Chondrocyte (in vitro differentiated cells): ENCODE results near the gene MTR. TPM values are rescaled to one million over a fixed set of nuclear protein-coding genes. Genes with fewer than 3 reads are reported as not detected.

Experiments used
- DNase-seq: peaks from one replicate; pipeline ENCODE4 v3.0.0; 2021; ENCODE audit warnings: mixed read lengths, low spot score
- H3K27ac Mint-ChIP-seq: one replicate; pipeline ENCODE4 v1.8.0; 2021; ENCODE audit warnings: mild to moderate bottlenecking, moderate library complexity, mixed read lengths; ENCODE audit not compliant: unreplicated experiment
- H3K27me3 Mint-ChIP-seq: 2 replicates; pipeline ENCODE4 v1.8.0; 2021; ENCODE audit warnings: low read depth, mixed read lengths
- H3K36me3 Mint-ChIP-seq: 2 replicates; pipeline ENCODE4 v1.8.0; 2021; ENCODE audit warnings: low read depth, mixed read lengths
- H3K4me1 Mint-ChIP-seq: 2 replicates; pipeline ENCODE4 v1.8.0; 2021; ENCODE audit warnings: low read depth, mild to moderate bottlenecking, mixed read lengths
- H3K4me3 Mint-ChIP-seq: one replicate; pipeline ENCODE4 v1.8.0; 2021; ENCODE audit warnings: mild to moderate bottlenecking, moderate library complexity, mixed read lengths; ENCODE audit not compliant: unreplicated experiment
- H3K9me3 Mint-ChIP-seq: 2 replicates; pipeline ENCODE4 v1.8.0; 2021; ENCODE audit warnings: low read depth, mixed read lengths
- total RNA-seq: library from RNA; stranded (reverse); gene quantifications from 3 replicates; pipeline ENCODE4 v1.2.1, GENCODE V29; 2021
- TF ChIP-seq, protein P1 (sequence below): fragments of 200-600 bp; sonication (generic); IDR thresholded peaks from 2 replicates; pipeline ENCODE4 v1.5.0; 2021; ENCODE audit warnings: antibody characterized with exemption, mild to moderate bottlenecking, moderate library complexity

The MTR gene
- total RNA-seq, 1 donor from 2014 or later: 39.1 TPM

DNA sequence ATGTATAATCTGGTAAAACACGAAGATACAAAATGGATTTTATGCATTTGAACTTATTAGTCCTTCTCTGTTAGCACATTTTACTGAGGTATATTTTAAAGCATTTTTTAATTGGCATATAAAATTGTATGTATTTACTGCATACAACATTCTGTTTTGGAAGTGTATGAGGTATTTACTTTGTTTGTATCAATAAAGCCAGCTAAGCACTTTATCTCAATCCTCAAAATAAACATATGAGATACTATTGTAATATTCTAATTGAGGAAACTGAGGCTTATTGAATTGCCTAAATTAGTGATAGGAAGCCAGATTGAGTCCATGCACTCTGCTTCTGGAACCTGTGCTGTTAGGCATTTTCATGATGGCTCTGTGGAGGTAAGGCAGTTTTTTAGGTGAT lies 65.6 kb downstream of the MTR start:
- no peak overlapping the region for H3K4me3 Mint-ChIP-seq
- H3K4me1 Mint-ChIP-seq: peaks cover 34% of the 10 kb centered on the region

DNA sequence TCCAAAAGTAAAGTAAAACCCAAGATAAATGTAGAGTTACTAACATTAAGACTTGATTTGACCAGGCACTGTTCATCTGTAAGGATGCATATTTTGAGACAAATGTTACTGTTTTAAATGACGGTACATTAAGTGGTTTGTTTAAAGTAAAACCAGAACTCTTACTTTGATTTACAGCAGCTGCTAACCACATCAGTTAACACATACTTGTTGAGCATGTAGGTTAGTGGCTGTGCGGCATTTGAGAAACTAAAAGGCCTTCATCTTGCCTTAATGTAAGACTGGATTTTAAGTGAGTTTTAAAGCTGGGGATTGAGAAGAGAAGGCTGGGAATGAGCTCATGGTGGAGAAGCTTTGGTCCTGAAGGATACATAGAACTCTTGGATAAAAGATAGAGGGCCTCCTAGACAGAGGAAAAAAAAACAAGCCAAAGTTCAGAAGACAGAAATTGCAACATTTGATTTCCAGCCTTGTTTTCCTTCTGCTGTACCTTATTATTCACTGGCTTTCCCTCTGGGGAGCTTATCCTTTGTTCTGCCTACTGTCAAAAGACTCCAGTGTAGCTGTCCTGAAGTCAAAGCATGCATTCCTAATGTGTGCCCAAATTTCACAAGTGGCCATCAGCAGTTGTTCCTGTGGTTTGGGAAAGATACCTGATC lies 66.6 kb downstream of the MTR start:
- peaks cover 52% of the 10 kb centered on the region for H3K36me3 Mint-ChIP-seq
- H3K27ac Mint-ChIP-seq: no peak overlapping the region

More for the DNA sequence above, 65.6 kb downstream of the MTR start:
- TF ChIP-seq, protein P1, sequence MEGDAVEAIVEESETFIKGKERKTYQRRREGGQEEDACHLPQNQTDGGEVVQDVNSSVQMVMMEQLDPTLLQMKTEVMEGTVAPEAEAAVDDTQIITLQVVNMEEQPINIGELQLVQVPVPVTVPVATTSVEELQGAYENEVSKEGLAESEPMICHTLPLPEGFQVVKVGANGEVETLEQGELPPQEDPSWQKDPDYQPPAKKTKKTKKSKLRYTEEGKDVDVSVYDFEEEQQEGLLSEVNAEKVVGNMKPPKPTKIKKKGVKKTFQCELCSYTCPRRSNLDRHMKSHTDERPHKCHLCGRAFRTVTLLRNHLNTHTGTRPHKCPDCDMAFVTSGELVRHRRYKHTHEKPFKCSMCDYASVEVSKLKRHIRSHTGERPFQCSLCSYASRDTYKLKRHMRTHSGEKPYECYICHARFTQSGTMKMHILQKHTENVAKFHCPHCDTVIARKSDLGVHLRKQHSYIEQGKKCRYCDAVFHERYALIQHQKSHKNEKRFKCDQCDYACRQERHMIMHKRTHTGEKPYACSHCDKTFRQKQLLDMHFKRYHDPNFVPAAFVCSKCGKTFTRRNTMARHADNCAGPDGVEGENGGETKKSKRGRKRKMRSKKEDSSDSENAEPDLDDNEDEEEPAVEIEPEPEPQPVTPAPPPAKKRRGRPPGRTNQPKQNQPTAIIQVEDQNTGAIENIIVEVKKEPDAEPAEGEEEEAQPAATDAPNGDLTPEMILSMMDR: no peak
- Mint-ChIP-seq H3K9me3 (peaks cover 5% of the 10 kb centered on the region), H3K27ac (no peak overlapping the region), H3K27me3 (no peaks in the 10 kb centered on the region), H3K36me3 (peaks cover 49% of the 10 kb centered on the region)
- DNase-seq: no peak

DNA sequence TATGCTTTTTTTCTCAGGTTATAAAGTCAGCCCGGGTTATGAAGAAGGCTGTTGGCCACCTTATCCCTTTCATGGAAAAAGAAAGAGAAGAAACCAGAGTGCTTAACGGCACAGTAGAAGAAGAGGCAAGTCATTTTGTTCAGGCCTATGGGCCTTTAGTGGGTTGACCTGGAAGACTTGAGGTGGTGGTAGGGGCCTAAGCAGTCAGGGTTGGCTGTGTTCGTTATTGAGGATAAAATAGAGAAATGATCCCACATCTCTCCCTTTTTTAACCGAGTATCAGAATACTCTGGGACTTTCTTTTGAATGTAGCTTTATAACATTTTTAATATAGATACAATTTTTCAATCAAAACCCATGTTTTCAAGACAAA lies 67.1 kb downstream of the MTR start:
- TF ChIP-seq, protein P1: no peak
- no peak for DNase-seq
- no peak overlapping the region for H3K27ac Mint-ChIP-seq
- H3K4me1 Mint-ChIP-seq: peaks cover 34% of the 10 kb centered on the region
- H3K36me3 Mint-ChIP-seq: peaks cover 55% of the 10 kb centered on the region
- H3K27me3 Mint-ChIP-seq: no peaks in the 10 kb centered on the region
- H3K4me3 Mint-ChIP-seq: no peak overlapping the region
- H3K9me3 Mint-ChIP-seq: peaks cover 11% of the 10 kb centered on the region

More for the DNA sequence above, 66.6 kb downstream of the MTR start:
- no peak for DNase-seq
- Mint-ChIP-seq H3K4me1 (peaks cover 34% of the 10 kb centered on the region), H3K4me3 (no peak overlapping the region), H3K27me3 (no peaks in the 10 kb centered on the region), H3K9me3 (peaks cover 6% of the 10 kb centered on the region)
- TF ChIP-seq, protein P1: no peak

DNA sequence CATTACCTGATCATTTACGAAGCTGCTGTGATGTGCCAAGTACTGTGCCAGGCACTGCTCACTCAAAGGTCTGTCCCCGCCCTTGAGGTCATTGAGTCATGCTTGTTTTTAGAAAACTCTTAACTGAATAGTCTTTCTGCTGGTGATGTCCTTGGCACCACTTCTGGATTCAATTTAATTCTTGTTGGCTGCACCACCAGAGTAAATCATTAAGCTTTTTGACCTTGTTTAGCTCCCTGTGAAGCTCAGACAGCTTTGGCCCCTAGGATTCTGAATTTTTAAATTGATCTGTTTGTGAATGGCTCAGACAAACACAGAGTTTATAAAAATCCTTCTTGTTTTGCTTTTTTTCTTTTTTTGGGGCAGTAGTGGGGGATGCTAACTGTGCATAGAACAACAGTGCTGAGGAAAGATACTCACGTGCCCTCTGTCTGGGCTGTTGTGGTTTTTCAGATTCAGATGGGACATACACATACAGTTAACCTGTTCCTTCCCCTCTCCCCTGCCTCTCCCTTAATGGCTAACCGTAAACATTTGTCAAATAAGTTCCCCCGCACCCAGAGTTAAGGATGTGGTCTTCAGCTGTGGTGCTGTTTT lies 67.6 kb downstream of the MTR start:
- no peak for DNase-seq
- H3K4me3 Mint-ChIP-seq: no peak overlapping the region
- H3K4me1 Mint-ChIP-seq: peaks cover 34% of the 10 kb centered on the region
- H3K36me3 Mint-ChIP-seq: peaks cover 55% of the 10 kb centered on the region
- H3K27me3 Mint-ChIP-seq: no peaks in the 10 kb centered on the region
- TF ChIP-seq, protein P1: no peak
- peaks cover 13% of the 10 kb centered on the region for H3K9me3 Mint-ChIP-seq
- no peak overlapping the region for H3K27ac Mint-ChIP-seq

DNA sequence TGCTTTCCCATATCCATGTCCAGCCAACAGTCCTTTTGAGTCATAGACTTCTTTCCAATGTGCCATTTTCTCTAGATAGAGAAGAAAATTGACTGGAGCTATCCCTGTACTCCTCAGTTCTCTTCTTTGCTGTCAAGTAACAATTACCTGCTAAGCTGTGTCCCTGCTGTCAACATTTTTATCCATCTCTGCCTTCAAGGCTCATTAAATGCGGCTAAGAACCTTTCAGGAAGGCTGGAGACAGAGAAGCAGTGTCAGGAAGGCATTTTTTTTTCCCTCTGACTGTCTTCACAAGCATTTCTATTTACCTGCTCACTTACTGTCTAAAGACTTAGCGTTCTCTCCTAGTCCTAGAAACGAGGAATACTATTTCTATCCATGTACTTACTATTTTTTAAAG lies 69.1 kb downstream of the MTR start:
- Mint-ChIP-seq H3K36me3 (peaks cover 50% of the 10 kb centered on the region), H3K27ac (no peak overlapping the region), H3K27me3 (no peaks in the 10 kb centered on the region), H3K4me1 (peaks cover 23% of the 10 kb centered on the region), H3K9me3 (peaks cover 10% of the 10 kb centered on the region), H3K4me3 (no peak overlapping the region)
- TF ChIP-seq, protein P1: no peak
- DNase-seq: no peak
